ENCODE results near the gene FAT3.

DNA sequence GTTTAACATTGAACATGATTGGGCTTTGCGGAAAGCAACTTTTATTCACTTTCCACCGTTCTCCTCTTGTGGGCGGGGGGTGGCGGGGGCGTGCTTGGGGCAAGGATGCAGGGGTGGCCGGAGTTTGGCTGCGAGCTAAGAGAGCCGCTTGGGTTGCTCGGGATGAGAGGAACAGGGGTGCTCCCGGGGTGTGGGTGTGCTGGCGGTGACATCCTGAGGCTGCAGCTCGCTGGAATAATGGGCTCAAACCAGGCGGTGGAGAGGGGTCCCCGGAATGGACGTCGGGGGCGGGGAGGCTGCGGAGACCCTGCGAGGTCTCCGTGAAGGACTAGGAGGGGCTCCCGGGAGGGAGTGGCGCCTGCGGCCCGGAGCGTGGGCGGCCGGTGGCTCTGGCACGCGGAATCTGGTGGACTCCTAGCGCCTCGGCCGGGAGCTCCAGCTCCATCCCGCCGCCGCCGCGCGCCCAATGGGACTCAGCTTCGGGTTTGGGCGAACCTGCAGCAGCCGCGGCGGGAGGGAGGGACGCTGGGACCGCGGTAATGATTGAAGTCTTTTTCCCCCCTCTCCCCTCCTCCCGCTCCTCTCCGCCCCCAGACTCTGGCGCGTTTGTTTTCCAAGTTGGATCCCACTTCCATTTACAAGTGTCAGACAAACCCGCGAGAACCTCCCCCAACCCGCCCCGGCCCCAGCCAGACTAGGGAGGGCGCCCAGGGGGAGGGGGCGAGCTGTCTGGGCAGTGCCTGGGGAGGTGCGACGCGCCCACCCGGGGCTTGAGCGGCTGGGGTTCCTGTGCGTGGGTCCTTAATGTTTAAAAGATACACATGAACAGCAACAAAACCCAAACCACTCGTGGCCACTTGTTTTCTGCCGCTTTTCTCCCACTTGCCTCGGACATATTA lies 2.0 kb downstream of the FAT3 start:
- TF ChIP-seq CTCF (conservative IDR thresholded peaks at IDR 0.05) (no peak), EZH2 (IDR thresholded peaks at IDR 0.05; ENCODE audit: low read depth) (no peak)

Data from PC-9 (cell line).